Measurements from ENCODE around the gene KIF4B.

DNA sequence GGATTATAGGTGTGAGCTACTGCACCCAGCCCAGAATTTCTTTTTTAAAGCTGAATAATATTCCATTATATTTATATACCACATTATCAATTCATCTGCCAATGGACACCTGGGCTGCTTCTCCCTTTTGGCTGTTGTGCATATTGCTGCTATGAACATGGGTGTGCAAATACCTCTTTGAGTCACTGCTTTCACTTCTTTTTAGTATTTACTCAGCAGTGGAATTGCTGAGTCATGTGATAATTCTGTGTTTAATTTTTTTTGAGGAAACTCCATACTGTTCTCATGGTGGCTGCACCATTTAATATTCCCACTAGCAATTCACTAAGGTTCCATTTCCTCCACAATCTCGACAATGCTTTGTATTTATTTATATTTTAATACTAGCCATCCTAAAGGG, 36.1 kb upstream of the KIF4B start:
- TF ChIP-seq CTCF (IDR thresholded peaks at IDR 0.05) (no peak), ZFX (IDR thresholded peaks at IDR 0.05; ENCODE audit: borderline replicate concordance) (no peak)

Data from 22Rv1 (cell line).